ENCODE measurements around the gene TFEC.
"Not testable (repeated sequence)": the region's sequence is repeated elsewhere in the genome, so short reads cannot be mapped to it uniquely, and the experiment has no call there.

Gene TFEC

DNA sequence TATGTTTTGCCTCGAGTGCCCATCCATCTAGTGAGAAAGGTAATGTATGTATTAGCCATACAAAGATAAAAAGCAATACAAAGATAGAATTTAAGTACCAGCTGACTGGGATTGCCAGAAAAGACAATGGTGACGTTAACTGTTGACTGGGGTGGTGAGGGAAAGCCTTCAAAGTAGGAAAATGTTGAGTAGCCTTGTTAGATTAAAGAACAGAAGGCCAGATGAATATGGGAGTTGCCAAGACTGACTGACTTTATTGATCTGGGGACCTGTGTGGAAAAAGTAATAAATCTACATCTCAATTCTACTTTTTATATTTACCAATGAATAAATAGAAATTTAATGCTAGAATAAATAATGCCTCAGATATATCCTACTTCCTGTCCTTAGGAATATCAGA is 97.7 kb downstream of the TFEC start:
- Histone ChIP-seq H3K79me2 (ENCODE audit: control insufficient read depth, insufficient read depth, low read length, poor library complexity) (no peaks in the 10 kb centered on the region), H3K4me1 (ENCODE audit: control insufficient read depth in 1 of 2, insufficient read depth in 2 of 2, low read length in 2 of 2) (no peaks in the 10 kb centered on the region), H3K4me2 (ENCODE audit: low read length) (no peak overlapping the region), H3K14ac (ENCODE audit: low read length) (no peak overlapping the region), H3K9ac (ENCODE audit: low read length) (no peak overlapping the region), H3K18ac (ENCODE audit: low read length) (no peak overlapping the region), H3K9me3 (ENCODE audit: insufficient read depth, low read depth, low read length) (no peaks in the 10 kb centered on the region), H2BK5ac (ENCODE audit: low read depth, low read length, poor library complexity) (no peak overlapping the region), H3K4me3 (ENCODE audit: low read depth, low read length) (no peak overlapping the region), H2BK12ac (ENCODE audit: low read length) (no peak overlapping the region), H3K27ac (ENCODE audit: low read depth, low read length) (no peak overlapping the region), H3K23ac (ENCODE audit: low read length) (no peak overlapping the region), H3K36me3 (ENCODE audit: control insufficient read depth in 1 of 2, insufficient read depth in 2 of 2, low read length in 2 of 2) (no peaks in the 10 kb centered on the region), H4K12ac (ENCODE audit: low read depth, low read length) (no peak overlapping the region), H4K91ac (ENCODE audit: low read depth, low read length) (no peak overlapping the region), H2AFZ (ENCODE audit: insufficient read depth, low read length, poor library complexity) (no peak overlapping the region), H3K27me3 (ENCODE audit: insufficient read depth, low read length) (no peaks in the 10 kb centered on the region), H2BK120ac (ENCODE audit: insufficient read depth, low read length, poor library complexity) (no peak overlapping the region), H4K8ac (ENCODE audit: low read depth, low read length) (no peak overlapping the region), H2AK5ac (ENCODE audit: low read length) (no peak overlapping the region), H3K4ac (ENCODE audit: low read depth, low read length) (no peak overlapping the region), H3K79me1 (ENCODE audit: low read length) (no peaks in the 10 kb centered on the region)
- DNase-seq, result no peak
- no CpG with 5 or more reads among the region's 2 CpGs for WGBS (ENCODE audit: extremely low coverage, insufficient coverage, insufficient read length)

DNA sequence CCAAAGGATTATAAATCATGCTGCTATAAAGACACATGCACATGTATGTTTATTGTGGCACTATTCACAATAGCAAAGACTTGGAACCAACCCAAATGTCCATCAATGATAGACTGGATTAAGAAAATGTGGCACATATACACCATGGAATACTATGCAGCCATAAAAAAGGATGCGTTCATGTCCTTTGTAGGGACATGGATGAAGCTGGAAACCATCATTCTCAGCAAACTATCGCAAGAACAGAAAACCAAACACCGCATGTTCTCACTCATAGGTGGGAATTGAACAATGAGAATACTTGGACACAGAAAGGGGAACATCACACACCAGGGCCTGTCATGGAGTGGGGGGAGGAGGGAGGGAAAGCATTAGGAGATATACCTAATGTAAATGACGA is 100.4 kb downstream of the TFEC start:
- H3K23ac ChIP-seq (ENCODE audit: low read length); H3K4me3 ChIP-seq (ENCODE audit: low read depth, low read length); H3K4ac ChIP-seq (ENCODE audit: low read depth, low read length); H2BK5ac ChIP-seq (ENCODE audit: low read depth, low read length, poor library complexity); H4K12ac ChIP-seq (ENCODE audit: low read depth, low read length); H4K91ac ChIP-seq (ENCODE audit: low read depth, low read length); H3K27ac ChIP-seq (ENCODE audit: low read depth, low read length); H3K36me3 ChIP-seq (ENCODE audit: control insufficient read depth in 1 of 2, insufficient read depth in 2 of 2, low read length in 2 of 2); H3K79me1 ChIP-seq (ENCODE audit: low read length); H2AFZ ChIP-seq (ENCODE audit: insufficient read depth, low read length, poor library complexity); H2AK5ac ChIP-seq (ENCODE audit: low read length); H3K4me2 ChIP-seq (ENCODE audit: low read length); H4K8ac ChIP-seq (ENCODE audit: low read depth, low read length); H2BK120ac ChIP-seq (ENCODE audit: insufficient read depth, low read length, poor library complexity); DNase-seq; H2BK12ac ChIP-seq (ENCODE audit: low read length); H3K9me3 ChIP-seq (ENCODE audit: insufficient read depth, low read depth, low read length); H3K4me1 ChIP-seq (ENCODE audit: control insufficient read depth in 1 of 2, insufficient read depth in 2 of 2, low read length in 2 of 2); H3K27me3 ChIP-seq (ENCODE audit: insufficient read depth, low read length); H3K14ac ChIP-seq (ENCODE audit: low read length); H3K79me2 ChIP-seq (ENCODE audit: control insufficient read depth, insufficient read depth, low read length, poor library complexity); H3K18ac ChIP-seq (ENCODE audit: low read length); H3K9ac ChIP-seq (ENCODE audit: low read length): not testable (repeated sequence)
- WGBS (ENCODE audit: extremely low coverage, insufficient coverage, insufficient read length), result no CpG with 5 or more reads among the region's 4 CpGs

DNA sequence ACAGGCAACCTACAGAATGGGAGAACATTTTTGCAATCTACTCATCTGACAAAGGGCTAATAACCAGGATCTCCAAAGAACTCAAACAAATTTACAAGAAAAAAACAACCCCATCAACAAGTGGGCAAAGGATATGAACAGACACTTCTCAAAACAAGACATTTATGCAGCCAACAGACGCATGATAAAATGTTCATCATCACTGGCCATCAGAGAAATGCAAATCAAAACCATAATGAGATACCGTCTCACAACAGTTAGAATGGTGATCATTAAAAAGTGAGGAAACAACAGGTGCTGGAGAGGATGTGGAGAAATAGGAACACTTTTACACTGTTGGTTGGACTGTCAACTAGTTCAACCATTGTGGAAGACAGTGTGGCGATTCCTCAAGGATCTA is 100.8 kb downstream of the TFEC start:
- no CpG with 5 or more reads among the region's 3 CpGs for WGBS (ENCODE audit: extremely low coverage, insufficient coverage, insufficient read length)
- DNase-seq; H3K79me1 ChIP-seq (ENCODE audit: low read length); H3K79me2 ChIP-seq (ENCODE audit: control insufficient read depth, insufficient read depth, low read length, poor library complexity); H3K4me1 ChIP-seq (ENCODE audit: control insufficient read depth in 1 of 2, insufficient read depth in 2 of 2, low read length in 2 of 2); H3K27ac ChIP-seq (ENCODE audit: low read depth, low read length); H2BK12ac ChIP-seq (ENCODE audit: low read length); H3K4ac ChIP-seq (ENCODE audit: low read depth, low read length); H4K8ac ChIP-seq (ENCODE audit: low read depth, low read length); H2BK5ac ChIP-seq (ENCODE audit: low read depth, low read length, poor library complexity); H3K14ac ChIP-seq (ENCODE audit: low read length); H2AK5ac ChIP-seq (ENCODE audit: low read length); H2AFZ ChIP-seq (ENCODE audit: insufficient read depth, low read length, poor library complexity); H3K9me3 ChIP-seq (ENCODE audit: insufficient read depth, low read depth, low read length); H3K23ac ChIP-seq (ENCODE audit: low read length); H4K12ac ChIP-seq (ENCODE audit: low read depth, low read length); H3K4me2 ChIP-seq (ENCODE audit: low read length); H3K18ac ChIP-seq (ENCODE audit: low read length); H3K9ac ChIP-seq (ENCODE audit: low read length); H3K36me3 ChIP-seq (ENCODE audit: control insufficient read depth in 1 of 2, insufficient read depth in 2 of 2, low read length in 2 of 2); H3K27me3 ChIP-seq (ENCODE audit: insufficient read depth, low read length); H2BK120ac ChIP-seq (ENCODE audit: insufficient read depth, low read length, poor library complexity); H4K91ac ChIP-seq (ENCODE audit: low read depth, low read length); H3K4me3 ChIP-seq (ENCODE audit: low read depth, low read length): not testable (repeated sequence)

DNA sequence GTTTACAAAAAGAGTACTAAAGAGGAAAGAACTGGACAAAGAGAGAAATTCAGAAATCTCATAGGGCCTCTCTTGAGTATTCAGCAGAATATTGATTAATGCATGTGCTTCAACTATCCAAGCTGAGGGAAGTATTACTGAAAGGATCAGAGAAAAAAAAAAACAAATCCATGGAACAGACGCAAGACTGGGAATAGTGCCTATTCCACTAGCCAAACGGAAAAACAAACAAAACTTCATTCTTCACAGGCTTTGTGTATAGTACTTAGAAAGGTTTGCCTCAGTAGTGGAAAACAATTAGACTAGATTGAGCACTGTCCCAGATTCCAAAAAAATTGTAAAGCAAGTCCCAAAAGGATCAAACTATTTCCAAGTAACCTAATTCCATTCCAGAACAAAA is 106.2 kb downstream of the TFEC start:
- Histone ChIP-seq H3K4ac (ENCODE audit: low read depth, low read length) (no peak overlapping the region), H3K27me3 (ENCODE audit: insufficient read depth, low read length) (no peaks in the 10 kb centered on the region), H3K4me3 (ENCODE audit: low read depth, low read length) (no peak overlapping the region), H3K9me3 (ENCODE audit: insufficient read depth, low read depth, low read length) (no peaks in the 10 kb centered on the region), H3K79me1 (ENCODE audit: low read length) (no peaks in the 10 kb centered on the region), H3K79me2 (ENCODE audit: control insufficient read depth, insufficient read depth, low read length, poor library complexity) (no peaks in the 10 kb centered on the region), H4K8ac (ENCODE audit: low read depth, low read length) (no peak overlapping the region), H3K27ac (ENCODE audit: low read depth, low read length) (no peak overlapping the region), H2BK120ac (ENCODE audit: insufficient read depth, low read length, poor library complexity) (no peak overlapping the region), H3K36me3 (ENCODE audit: control insufficient read depth in 1 of 2, insufficient read depth in 2 of 2, low read length in 2 of 2) (no peaks in the 10 kb centered on the region), H3K9ac (ENCODE audit: low read length) (no peak overlapping the region), H4K12ac (ENCODE audit: low read depth, low read length) (no peak overlapping the region), H4K91ac (ENCODE audit: low read depth, low read length) (no peak overlapping the region), H3K23ac (ENCODE audit: low read length) (no peak overlapping the region), H3K4me1 (ENCODE audit: control insufficient read depth in 1 of 2, insufficient read depth in 2 of 2, low read length in 2 of 2) (no peaks in the 10 kb centered on the region), H2BK5ac (ENCODE audit: low read depth, low read length, poor library complexity) (no peak overlapping the region), H3K14ac (ENCODE audit: low read length) (no peak overlapping the region), H3K4me2 (ENCODE audit: low read length) (no peak overlapping the region), H2AFZ (ENCODE audit: insufficient read depth, low read length, poor library complexity) (no peak overlapping the region), H3K18ac (ENCODE audit: low read length) (no peak overlapping the region), H2AK5ac (ENCODE audit: low read length) (no peak overlapping the region), H2BK12ac (ENCODE audit: low read length) (no peak overlapping the region)
- no CpG with 5 or more reads among the region's 2 CpGs for WGBS (ENCODE audit: extremely low coverage, insufficient coverage, insufficient read length)
- DNase-seq, result no peak

Measured in trophoblast cell (in vitro differentiated cells and primary cell).